SK-N-SH (cell line): Measurements from ENCODE around the gene NCKAP5L. TPM values are rescaled to one million over a fixed set of nuclear protein-coding genes. Genes with fewer than 3 reads are reported as not detected.

Experiments
- CTCF ChIA-PET: fragments of 300-600, 350-600 bp; formaldehyde crosslinking; extraction: SDS; loops from one replicate; lab custom pipeline; 2021; lab: Yijun Ruan, JAX
- POLR2A ChIA-PET: fragments of 350-600 bp; sonication (Branson Sonifier 250); formaldehyde crosslinking; extraction: SDS; loops from one replicate; lab custom pipeline; 2020; ENCODE audit warnings: antibody characterized with exemption, inconsistent platforms; lab: Yijun Ruan, JAX
- DNase-seq: peaks from one replicate; pipeline ENCODE4 v3.0.0; 2012
- H2AFZ ChIP-seq: fragments of 200-600 bp; sonication (generic); 2 replicates; pipeline ENCODE4 v1.8.1; 2016; ENCODE audit warnings: antibody characterized with exemption, mild to moderate bottlenecking, low read depth
- H3F3A ChIP-seq: fragments of 200-600 bp; sonication (generic); replicated peaks from 2 replicates; pipeline ENCODE3; 2016; ENCODE audit warnings: antibody characterized with exemption, mild to moderate bottlenecking; ENCODE audit not compliant: insufficient read depth
- H3K27ac ChIP-seq, 2 experiments: fragments of 200-500 bp in 1 of 2; fragments of 200-600 bp in 1 of 2; sonication (Bioruptor generic) in 1 of 2; sonication (generic), shearing (Covaris generic) in 1 of 2; 2 replicates each; pipeline versions ENCODE4 v1.5.1 to v1.6.1; 2014 to 2016; ENCODE audit warnings: low read depth in 2 of 2, inconsistent platforms in 1 of 2, low read length in 1 of 2, mild to moderate bottlenecking in 1 of 2, mixed read lengths in 1 of 2
- H3K27me3 ChIP-seq: fragments of 200-600 bp; sonication (generic), shearing (Covaris generic); 2 replicates; pipeline ENCODE4 v1.6.1; 2016; ENCODE audit warnings: mixed run types; ENCODE audit not compliant: insufficient read depth
- H3K36me3 ChIP-seq, 2 experiments: fragments of 200-500 bp in 1 of 2; fragments of 200-600 bp in 1 of 2; sonication (Bioruptor generic) in 1 of 2; sonication (generic) in 1 of 2; replicated peaks in 1 of 2; 2 replicates each; pipeline versions ENCODE3 to v1.5.1; 2014 to 2016; ENCODE audit warnings: low read length in 1 of 2, mild to moderate bottlenecking in 1 of 2; ENCODE audit not compliant: insufficient read depth in 2 of 2, control insufficient read depth in 1 of 2
- H3K4me1 ChIP-seq, 2 experiments: fragments of 200-500 bp in 1 of 2; fragments of 200-600 bp in 1 of 2; sonication (Bioruptor generic) in 1 of 2; sonication (generic), shearing (Covaris generic) in 1 of 2; 2 replicates each; pipeline versions ENCODE4 v1.5.1 to v1.6.1; 2014 to 2016; ENCODE audit warnings: low read depth in 1 of 2, low read length in 1 of 2, mixed run types in 1 of 2; ENCODE audit not compliant: insufficient read depth in 2 of 2, control insufficient read depth in 1 of 2
- H3K4me2 ChIP-seq: fragments of 200-600 bp; sonication (generic), shearing (Covaris generic); 2 replicates; pipeline ENCODE4 v1.6.1; 2017; ENCODE audit warnings: mixed run types
- H3K4me3 ChIP-seq, 2 experiments: fragments of 200-500 bp in 1 of 2; fragments of 200-600 bp in 1 of 2; sonication (Bioruptor generic) in 1 of 2; sonication (generic), shearing (Covaris generic) in 1 of 2; 2 replicates each; pipeline versions ENCODE4 v1.5.1 to v1.8.1; 2014 to 2016; ENCODE audit warnings: low read depth in 2 of 2, inconsistent platforms in 1 of 2, low read length in 1 of 2, mild to moderate bottlenecking in 1 of 2, mixed read lengths in 1 of 2, moderate library complexity in 1 of 2
- H3K79me2 ChIP-seq: fragments of 200-600 bp; sonication (generic); 2 replicates; pipeline ENCODE4 v1.8.1; 2017; ENCODE audit warnings: mild to moderate bottlenecking; ENCODE audit not compliant: insufficient read depth
- H3K9ac ChIP-seq: fragments of 200-600 bp; sonication (generic); 2 replicates; pipeline ENCODE4 v1.6.1; 2017; ENCODE audit warnings: mixed run types
- H3K9me2 ChIP-seq: fragments of 200-600 bp; sonication (generic); 2 replicates; pipeline ENCODE4 v1.6.1; 2017; ENCODE audit warnings: mixed run types
- H3K9me3 ChIP-seq: fragments of 200-600 bp; sonication (generic); 2 replicates; pipeline ENCODE4 v1.6.1; 2017; ENCODE audit warnings: mixed run types, mild to moderate bottlenecking, moderate library complexity
- H4K20me1 ChIP-seq: fragments of 200-600 bp; sonication (generic); 2 replicates; pipeline ENCODE4 v1.6.1; 2017; ENCODE audit warnings: mild to moderate bottlenecking, mixed run types; ENCODE audit not compliant: insufficient read depth
- EP300 ChIP-seq, 2 experiments: IDR thresholded peaks; 2 replicates each; pipeline versions ENCODE4 v1.4.0 to v1.6.1; 2012; ENCODE audit warnings: borderline replicate concordance in 1 of 2, low read depth in 1 of 2, low read length in 1 of 2
- FOSL2 ChIP-seq: IDR thresholded peaks from 2 replicates; pipeline ENCODE4 v1.4.0; 2012; ENCODE audit warnings: low read depth, mild to moderate bottlenecking, moderate library complexity, borderline replicate concordance
- IRF3 ChIP-seq: fragments of 150-350 bp; IDR thresholded peaks from 2 replicates; pipeline ENCODE4 v1.6.1; 2016; ENCODE audit warnings: mild to moderate bottlenecking, low read depth, low read length
- MAX ChIP-seq: IDR thresholded peaks from 2 replicates; pipeline ENCODE4 v1.4.0; 2012; ENCODE audit warnings: low read depth
- MEF2A ChIP-seq: IDR thresholded peaks from 2 replicates; pipeline ENCODE4 v1.4.0; 2012; ENCODE audit warnings: low read depth, borderline replicate concordance
- NFIC ChIP-seq: IDR thresholded peaks from 2 replicates; pipeline ENCODE4 v1.4.0; 2012; ENCODE audit warnings: borderline replicate concordance
- PBX3 ChIP-seq: IDR thresholded peaks from 2 replicates; pipeline ENCODE4; 2012
- POLR2AphosphoS5 ChIP-seq: IDR thresholded peaks from 2 replicates; pipeline ENCODE4 v1.6.1; 2012; ENCODE audit warnings: low read depth, low read length
- RCOR1 ChIP-seq: fragments of 150-350 bp; IDR thresholded peaks from 2 replicates; pipeline ENCODE4 v1.6.1; 2017; ENCODE audit warnings: antibody characterized with exemption, low read length
- RFX5 ChIP-seq: IDR thresholded peaks from 2 replicates; pipeline ENCODE4 v1.6.1; 2012; ENCODE audit warnings: mild to moderate bottlenecking, improper control_type of control experiment, low read length
- RXRA ChIP-seq: IDR thresholded peaks from 2 replicates; pipeline ENCODE4 v1.4.0; 2012; ENCODE audit warnings: low read depth, mild to moderate bottlenecking, borderline replicate concordance
- USF2 ChIP-seq: fragments of 150-350 bp; IDR thresholded peaks from 2 replicates; pipeline ENCODE4 v1.6.1; 2017; ENCODE audit warnings: antibody characterized with exemption, low read length, low read depth, borderline replicate concordance
- YY1 ChIP-seq: IDR thresholded peaks from 2 replicates; pipeline ENCODE4 v1.4.0; 2012; ENCODE audit warnings: low read depth, mild to moderate bottlenecking
- WGBS: methylation state at CpG from one replicate; pipeline ENCODE4 v1.1.6; 2017; ENCODE audit warnings: low lambda C conversion rate; 5-methylcytosine and 5-hydroxymethylcytosine counted together
- polyA plus RNA-seq, 3 experiments: library from polyadenylated mRNA; depleted of rRNA; stranded (reverse); fragments of >200 nt; gene quantifications; 2 replicates each; pipeline ENCODE4 v1.2.3, GENCODE V29; 2012

Gene NCKAP5L
- polyA plus RNA-seq, 1 of the 3 experiments (the other 2 are of a cell fraction): 8.9 TPM

GRCh38 chr12:49811136-49811535 lies 17.1 kb downstream of the NCKAP5L start:
- Histone ChIP-seq H3K79me2 (peaks cover 43% of the 10 kb centered on the region), H3K27me3 (no peaks in the 10 kb centered on the region), H3K27ac (no peak overlapping the region), H3K9me2 (no peaks in the 10 kb centered on the region), H3K9me3 (no peaks in the 10 kb centered on the region), H3K9ac (no peak overlapping the region), H4K20me1 (peaks cover 35% of the 10 kb centered on the region), H3K4me2 (no peak overlapping the region), H3F3A (no peaks in the 10 kb centered on the region), H2AFZ (no peak overlapping the region), H3K4me1 (no peaks in the 10 kb centered on the region), H3K4me3 (no peak overlapping the region), H3K36me3 (peaks cover 15 to 16% of the 10 kb centered on the region in 2 experiments)
- 94% methylated on average over 5 of the region's 5 CpGs for WGBS
- TF ChIP-seq EP300 (IDR thresholded peaks at IDR 0.05; ENCODE audit: borderline replicate concordance in 1 of 2, low read depth in 1 of 2, low read length in 1 of 2): no peak
- TF ChIP-seq RXRA: no peak
- TF ChIP-seq POLR2AphosphoS5: no peak
- TF ChIP-seq RFX5: no peak
- no peak for TF ChIP-seq MAX
- no peak for DNase-seq
- ChIA-PET CTCF (interaction anchor here (0.8 to 1.4 kb wide), 4 partner anchors 11 to 58 kb away, joined by 3 to 5 read pairs (median 3); no protein-coding TSS in a partner anchor), POLR2A (interaction anchor here (1.1 to 1.4 kb wide), 2 partner anchors 9 to 17 kb away, joined by 3 to 4 read pairs; partner anchors contain the start of gene NCKAP5L)

- 77% methylated on average over 7 of the region's 9 CpGs for WGBS
- Histone ChIP-seq H2AFZ (no peak overlapping the region), H3K79me2 (peaks cover 36% of the 10 kb centered on the region), H3F3A (no peaks in the 10 kb centered on the region), H3K4me3 (no peak overlapping the region), H3K27me3 (no peaks in the 10 kb centered on the region), H3K4me1 (no peaks in the 10 kb centered on the region), H3K9ac (no peak overlapping the region), H3K36me3 (peaks cover 5 to 27% of the 10 kb centered on the region in 2 experiments), H4K20me1 (peaks cover 27% of the 10 kb centered on the region), H3K4me2 (no peak overlapping the region), H3K9me2 (no peaks in the 10 kb centered on the region), H3K9me3 (no peaks in the 10 kb centered on the region), H3K27ac (no peak overlapping the region)
- no peak for DNase-seq
- ChIA-PET POLR2A (interaction anchor here (1.1 kb wide), 1 partner anchor 7 kb away, joined by 3 read pairs; no protein-coding TSS in a partner anchor), CTCF (interaction anchor here (0.9 kb wide), 2 partner anchors 9 to 59 kb away, joined by 3 to 4 read pairs; no protein-coding TSS in a partner anchor)
- TF ChIP-seq FOSL2: no peak
- TF ChIP-seq NFIC: no peak
- no peak for TF ChIP-seq YY1
- no peak for TF ChIP-seq RCOR1
- no peak for TF ChIP-seq USF2
- TF ChIP-seq IRF3: no peak
- no peak for TF ChIP-seq POLR2AphosphoS5
- TF ChIP-seq MEF2A: no peak
- TF ChIP-seq RXRA: no peak
- no peak for TF ChIP-seq MAX
- no peak for TF ChIP-seq PBX3
Observed at GRCh38 chr12:49809906-49810389, 18.3 kb downstream of the NCKAP5L start.
